Dermis blood vessel endothelial cell (primary cell): ENCODE data around the gene CCNK. TPM values are rescaled to one million over a fixed set of nuclear protein-coding genes. Genes with fewer than 3 reads are reported as not detected.

ENCODE experiments used
- DNase-seq: peaks from one replicate; pipeline ENCODE4 v3.0.0; 2010
- total RNA-seq: library from RNA; depleted of rRNA; stranded (reverse); fragments of >200 nt; gene quantifications from 2 replicates; pipeline ENCODE4 v1.2.3, GENCODE V29; 2014

CCNK gene
- total RNA-seq, 1 donor from 2014 or later: 25.7 TPM

DNA sequence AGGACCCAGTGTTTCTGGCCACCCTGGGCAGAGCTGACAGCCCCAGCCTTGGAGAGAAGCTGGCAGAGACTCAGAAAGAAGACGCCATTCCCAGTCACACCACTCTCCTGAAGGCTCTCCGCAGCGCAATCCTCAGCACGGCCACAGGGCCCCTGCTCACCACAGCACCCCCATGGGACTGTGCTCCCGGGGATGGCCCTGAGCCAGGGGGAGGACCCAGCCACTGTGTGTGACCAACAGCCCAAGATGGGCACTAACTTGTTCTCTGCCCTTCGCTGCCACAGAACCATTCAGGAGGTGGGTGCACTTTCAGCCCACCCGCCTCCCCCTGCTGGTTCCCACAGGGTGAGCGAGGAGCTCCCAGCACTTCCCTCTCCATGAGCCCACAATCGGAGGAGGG is 57.1 kb downstream of the CCNK start:
- DNase-seq: no peak

DNA sequence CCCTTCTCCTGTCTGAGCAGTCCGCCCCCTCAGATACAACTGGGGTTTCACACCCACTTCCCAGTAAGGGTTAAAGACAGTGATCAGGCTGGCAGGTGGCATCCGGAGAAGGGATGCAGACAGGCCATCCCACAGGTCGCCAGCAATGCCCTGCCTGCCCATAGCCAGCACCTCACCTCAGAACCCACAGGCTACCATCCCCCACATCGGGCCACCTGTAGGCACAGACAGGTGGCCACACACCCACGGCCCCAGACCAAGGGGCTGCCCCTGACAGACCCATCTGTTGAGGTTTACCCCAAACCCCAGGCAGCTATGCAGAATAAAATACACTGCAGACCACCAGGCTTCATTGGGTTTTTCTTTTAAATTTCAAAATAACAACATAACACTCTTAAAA is 57.5 kb downstream of the CCNK start:
- DNase-seq: no peak

DNA sequence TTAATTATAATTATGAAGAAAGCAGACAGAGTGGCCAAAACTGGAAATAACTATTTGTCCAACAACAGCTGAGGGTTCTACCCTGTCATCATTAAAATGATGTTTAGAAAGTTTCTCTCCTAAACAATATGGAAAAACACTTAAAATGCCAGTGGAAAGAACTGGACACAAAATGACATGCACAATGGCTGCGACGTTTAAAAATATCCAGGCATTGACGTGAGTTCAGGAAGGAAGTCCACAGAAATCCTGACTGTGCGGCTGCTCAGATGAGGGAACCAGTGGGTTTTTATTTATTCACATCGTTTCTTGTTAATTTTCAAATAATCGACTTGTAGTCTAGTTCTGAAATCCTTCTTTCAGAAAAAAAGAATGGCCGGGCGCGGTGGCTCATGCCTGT is 58.3 kb downstream of the CCNK start:
- peak; percentile 83 for DNase-seq

DNA sequence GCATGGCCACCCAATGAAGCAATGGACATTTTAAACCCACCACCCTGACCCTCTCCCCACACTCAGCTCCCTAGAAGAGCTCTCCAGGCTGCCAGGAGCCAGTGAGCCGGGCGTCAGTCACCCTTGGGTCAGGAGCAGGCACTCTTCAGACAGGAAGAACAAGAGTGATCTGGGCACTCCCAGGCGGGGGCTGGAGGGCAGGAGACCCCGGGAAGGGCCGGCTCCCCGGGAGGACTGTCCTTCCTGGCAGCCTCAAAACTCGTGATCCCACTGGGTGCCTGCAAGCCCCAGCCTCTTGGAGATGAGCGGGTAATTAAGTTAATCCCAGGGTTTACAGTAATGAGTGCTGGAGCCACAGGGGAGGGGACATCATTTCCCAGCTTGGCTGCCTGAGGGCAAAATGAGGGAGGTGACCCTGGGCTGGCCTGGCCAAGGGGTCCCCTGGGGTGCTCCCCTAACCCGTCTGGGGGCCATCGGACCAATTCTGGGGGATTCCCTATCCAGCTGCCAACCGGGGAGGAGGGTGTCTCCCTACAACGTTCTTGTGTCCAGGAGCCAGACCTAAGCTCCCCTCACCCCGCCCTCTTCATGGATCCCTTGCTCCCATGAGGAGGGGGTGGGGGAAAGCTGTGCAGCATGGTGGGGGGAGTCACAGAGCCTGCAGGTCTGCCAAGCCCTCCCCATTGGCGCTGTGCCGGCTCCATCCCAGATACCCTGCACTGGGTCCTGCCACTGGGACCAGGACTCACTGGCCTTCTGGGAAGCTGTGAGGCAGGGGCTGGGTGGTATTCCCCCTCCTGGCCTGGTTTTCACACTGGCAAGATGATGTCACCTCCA is 59.2 kb downstream of the CCNK start:
- DNase-seq: no peak

DNA sequence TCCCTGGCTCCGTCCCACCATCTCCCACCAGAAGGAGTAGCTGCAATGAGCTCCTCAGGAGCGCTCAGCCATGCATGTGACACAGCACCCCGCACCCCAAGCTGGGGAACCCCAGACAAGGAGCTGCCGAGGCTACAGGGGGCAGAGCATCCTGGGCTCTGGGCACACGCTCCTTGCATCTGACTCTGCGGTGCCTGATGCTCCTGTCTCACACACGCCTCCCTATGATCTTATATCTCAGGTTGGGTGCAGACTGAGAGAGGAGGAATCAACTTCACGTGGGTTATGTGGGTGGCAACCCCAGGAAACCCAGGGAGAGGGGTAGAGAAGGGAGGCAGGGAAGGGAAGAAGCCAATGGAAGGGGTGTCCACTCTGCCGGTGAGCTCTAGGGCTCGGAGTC is 60.0 kb downstream of the CCNK start:
- no peak for DNase-seq

DNA sequence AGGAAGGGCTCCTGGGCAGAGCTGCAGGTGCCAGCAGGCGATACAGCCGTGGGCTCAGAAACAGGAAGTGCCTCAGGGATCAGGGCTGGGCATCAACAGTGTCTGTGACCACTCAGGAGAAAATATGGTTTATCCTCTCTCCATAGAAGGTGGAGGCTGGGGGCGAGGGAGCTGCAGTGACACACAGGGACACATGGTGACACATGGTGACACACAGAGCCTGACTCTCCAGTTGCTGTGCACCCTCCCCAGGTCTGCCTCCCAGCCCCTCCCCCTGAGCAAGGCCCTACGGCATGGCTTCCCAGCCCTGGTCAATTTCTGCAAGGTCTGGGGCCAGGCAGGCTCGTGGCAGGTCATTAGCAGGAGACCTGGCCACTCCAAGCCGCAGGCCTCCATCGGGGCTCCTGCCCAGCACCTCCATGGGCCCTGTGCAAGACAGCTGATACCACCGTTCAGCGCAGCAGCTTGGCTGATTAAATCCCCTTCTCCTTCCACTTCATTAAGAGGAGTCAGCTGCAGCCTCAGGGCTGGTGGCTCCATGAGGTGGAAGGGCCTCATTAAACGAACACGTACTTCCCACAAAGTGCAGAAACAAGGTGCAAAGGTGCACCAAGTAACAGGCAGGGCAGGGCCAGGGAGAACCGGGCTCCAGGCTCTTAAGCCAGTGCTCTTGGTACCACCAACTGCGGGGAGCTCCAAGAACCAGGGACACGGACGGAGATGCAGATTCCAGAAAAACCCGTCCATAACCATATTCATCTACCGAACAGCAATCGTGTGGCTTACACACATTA is 60.7 kb downstream of the CCNK start:
- peak; percentile 50 for DNase-seq

DNA sequence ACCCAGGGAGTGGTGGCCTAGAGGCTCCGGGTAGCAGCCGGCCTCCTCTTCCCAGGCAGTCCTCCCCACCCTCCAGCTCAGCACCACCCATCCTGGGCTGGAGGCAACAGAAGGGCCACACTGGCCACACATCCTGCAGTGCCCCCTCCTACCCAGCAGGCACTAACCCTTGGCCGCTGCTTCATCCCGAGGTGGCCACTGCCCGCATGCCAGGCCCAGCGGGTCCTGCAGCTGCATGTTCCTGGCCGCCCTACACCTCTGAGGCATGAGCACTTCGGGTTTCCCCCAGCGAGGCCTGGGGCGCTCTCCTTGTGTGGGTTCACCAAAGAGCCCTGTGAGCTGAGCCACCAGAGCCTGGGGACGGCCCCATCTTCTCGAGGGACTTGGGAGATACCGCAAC is 61.4 kb downstream of the CCNK start:
- DNase-seq: no peak

DNA sequence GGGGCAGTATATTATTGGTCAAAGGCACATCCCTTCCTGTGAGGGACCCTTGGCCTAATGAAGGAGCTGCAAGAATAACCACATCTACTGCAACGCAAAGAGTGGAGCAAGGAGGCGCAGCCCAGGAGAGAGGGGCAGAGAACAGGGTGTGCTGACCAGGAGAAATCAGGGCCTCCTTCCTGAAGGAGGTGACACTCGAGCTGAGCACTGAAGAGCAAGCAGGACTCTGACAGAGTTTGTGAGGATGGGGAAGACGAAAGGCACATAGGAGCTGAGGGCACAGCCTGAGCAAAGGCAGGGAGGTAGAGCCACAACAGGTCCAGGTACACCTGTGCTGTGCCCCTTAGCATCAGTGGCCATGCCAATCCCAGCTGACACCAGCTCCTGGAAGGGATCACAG is 62.2 kb downstream of the CCNK start:
- no peak for DNase-seq

DNA sequence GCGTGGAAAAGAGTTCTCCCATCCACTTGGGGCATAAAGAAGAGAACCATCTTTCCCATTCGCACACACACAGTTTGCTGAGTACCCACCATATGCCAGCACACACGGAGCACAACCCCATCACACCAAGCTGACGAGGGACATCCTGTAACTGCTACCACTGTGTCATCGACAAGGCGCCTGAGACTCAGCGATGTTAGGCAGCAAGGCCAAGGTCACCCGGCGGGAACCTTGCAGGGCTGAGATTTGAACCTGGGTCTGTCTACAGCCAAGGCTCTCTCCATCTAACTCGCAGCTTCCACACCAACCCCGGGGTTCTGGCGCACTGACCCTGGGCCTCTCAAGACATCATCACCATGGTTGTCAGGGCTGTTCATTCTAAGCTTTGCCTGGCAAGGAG is 62.8 kb downstream of the CCNK start:
- DNase-seq: no peak

DNA sequence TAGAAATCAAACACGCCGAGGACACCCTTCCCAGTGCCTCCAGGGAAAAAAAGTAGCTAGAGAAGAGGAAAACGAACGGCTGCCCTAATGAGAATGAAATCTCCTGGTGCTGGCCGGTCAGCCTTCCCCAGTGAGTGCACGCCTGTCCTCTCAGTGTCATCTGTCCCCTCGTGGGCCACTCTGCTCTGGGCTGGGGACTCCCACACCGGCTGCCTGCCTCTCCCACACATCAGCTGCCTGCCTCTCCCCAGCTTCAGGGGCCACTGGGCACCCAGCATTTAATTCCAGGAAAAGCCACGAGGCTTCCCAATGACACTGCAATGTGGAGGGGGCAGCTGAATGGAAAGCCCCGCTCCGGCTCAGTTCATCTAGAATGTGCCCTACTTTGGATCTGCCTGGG is 63.8 kb downstream of the CCNK start:
- DNase-seq: no peak

DNA sequence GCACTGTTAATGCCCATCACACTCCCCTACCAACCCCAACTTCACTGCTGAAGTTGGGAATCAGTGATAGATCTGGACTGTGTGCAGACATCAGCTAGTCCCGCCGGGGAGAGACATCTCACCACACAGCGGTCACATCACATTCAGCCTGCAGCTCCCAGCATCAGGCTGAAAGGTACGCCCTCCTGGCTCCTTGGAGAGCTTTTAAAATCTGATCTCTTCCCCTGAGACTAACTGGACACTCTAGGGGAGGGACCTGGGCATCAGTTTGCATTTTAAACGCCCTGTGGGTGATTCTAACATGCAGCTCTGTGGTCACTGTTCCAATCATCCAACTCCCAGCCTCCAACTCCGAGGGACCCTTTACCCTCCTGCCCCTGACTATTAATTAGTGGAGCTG is 64.4 kb downstream of the CCNK start:
- no peak for DNase-seq

DNA sequence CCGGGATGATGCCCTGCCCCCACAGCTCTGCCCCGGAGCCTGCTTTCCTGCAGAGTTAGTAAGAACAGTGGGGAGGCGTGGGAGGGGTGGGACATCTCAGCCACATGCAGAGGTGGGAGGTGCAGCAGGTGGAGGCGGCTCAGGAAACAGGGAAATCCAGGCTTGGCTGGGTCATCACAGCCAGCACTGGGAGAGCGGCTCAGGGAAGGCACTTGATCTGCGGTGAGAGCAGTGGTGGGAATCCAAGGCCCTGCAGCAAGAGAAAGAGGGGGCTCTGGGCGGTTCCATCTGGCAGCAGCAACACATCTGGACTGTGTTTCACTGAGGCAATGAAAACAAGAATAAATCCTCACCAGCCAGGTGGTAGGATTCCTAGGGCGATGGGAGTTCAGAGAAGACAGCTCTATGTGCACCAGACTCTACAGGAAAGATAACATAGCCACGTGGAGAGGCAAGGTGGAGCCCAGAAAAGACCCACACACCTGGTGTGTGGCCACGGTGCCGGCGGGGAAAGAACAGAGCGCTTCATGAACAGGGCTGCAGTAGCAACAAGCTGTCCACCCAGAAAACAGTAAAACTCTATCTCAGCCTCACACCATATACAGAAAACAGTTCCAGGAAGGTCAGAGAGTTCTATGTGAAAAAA is 65.1 kb downstream of the CCNK start:
- no peak for DNase-seq

DNA sequence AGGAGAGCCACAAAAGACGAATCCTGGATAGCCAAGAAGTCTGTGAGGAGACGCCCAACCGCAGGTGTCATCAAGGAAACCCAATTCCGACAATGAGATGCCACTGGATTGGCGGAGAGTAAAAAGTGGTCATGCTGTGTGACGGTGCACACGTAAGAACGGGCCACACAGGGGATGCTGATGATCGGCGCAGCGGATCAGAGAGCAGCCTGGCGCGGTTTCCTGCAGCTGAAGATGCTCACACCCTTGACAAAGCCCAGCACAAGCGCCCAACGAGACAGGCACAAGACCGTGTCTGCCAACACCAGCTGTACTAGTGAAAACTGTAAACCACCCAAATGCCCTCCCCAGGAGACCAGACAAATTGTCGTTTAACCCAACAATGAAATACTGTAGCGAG is 67.0 kb downstream of the CCNK start:
- DNase-seq: no peak

DNA sequence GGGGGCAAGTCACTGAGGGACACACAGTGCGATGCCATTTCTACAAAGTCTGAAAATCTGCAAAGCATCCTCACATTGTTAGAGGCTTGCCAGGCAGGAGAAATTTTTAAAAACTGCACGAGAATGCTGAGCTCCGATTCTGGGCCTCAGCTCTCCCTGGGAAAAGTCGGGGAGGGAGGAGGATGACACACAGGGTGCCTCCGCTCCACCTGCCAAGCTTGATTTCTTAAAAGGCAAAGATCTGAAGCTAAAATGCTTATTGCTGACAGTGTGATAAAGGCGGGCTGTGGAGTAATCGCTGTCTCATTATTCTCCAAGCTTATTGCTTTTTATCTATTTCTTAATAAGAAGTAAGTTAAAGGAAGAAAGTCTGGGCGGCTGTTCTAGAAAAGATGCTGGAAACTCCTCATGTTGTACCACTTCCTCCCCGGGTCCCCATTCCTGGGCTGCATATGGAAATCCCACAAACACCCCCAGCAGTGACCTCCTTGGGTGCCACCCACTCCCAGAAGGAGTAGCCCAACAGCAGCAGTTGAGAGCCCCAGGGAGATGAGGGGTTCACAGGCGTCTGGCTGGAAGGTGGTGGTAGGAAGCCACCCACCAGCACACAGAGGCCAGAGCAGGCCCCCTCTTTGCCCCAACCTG is 67.8 kb downstream of the CCNK start:
- DNase-seq: no peak

DNA sequence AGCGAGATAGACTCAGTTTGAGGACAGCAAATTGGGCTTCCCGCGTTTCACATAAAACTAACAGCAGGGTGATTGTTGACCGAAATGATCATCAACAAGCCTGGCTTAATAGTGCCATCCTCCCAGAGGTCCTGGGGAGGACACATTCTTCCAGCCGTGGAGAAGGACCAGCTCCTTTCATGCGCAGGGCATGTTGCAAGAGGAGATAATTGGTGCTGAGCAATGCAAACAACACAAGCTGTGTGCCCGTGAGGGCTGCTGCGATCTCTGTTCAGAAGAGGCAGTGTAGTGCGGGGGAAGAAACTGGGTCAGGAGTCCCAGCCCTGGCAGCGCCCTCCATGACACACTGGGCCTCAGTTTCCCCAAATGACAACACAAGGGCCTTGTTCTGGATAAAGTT is 68.5 kb downstream of the CCNK start:
- DNase-seq: no peak

DNA sequence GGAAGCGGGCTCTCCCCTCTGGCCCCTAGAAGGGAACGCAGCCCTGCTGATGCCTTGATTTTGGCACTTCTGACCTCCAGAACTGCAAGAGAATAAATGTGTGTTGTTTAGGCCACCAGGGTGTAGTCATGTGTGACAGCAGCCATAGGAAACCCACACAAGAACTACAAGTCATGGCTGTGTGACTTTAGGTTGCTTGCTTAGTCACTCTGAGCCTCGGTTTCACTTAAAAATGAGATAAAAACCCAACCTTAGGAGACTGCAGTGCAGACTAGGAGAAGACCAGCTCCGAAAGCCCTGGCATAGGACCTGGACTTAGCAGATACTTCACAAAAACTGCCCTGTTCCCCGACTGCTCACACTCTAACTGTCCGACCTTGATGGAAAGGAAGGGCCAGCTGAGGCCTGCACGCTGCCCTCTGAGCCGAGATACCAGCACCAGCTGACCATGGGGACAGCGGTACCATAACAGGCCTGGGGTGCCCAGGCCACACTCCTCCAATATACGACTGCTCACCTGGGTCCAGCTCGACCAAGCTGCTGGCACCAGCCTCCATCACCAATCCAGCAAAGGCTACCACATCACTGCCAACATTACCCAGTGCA is 69.3 kb downstream of the CCNK start:
- DNase-seq: no peak

DNA sequence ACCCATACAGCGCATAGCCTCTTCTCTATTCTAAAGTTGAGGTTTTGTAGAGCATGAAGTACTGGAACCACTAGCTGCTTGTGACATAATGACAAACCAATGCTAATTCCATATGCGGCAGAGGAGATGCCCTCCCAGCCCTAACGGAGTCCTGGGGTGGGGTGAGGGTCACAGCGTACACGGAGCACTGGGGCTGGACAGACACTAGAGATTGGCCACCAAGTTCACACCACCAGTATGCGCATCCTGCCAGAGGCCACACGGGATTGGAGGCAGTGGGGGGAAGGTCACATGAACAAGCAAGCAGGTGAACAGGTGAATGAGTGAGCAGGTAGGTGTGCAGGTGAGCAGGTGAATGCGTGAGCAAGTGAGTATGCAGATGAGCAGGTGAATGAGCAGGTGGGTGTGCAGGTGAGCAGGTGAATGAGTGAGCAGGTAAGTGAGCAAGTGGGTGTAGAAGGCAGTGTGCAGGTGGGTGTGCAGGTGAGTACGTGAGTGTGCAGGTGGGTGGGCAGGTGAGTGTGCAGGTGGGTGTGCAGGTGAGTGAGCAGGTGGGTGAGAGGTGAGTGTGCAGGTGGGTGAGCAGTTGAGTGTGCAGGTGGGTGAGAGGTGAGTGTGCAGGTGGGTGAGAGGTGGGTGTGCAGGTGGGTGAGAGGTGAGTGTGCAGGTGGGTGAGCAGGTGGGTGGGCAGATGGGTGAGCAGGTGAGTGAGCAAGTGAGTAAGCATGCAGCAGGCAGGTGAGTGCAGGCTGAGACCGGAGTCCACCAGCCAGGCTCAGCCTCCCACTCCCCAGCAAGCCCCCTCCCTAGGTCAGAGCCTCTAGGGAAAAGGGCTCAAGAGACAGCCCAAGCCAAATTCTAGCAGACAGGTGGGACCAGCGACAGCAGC is 70.1 kb downstream of the CCNK start:
- no peak for DNase-seq

DNA sequence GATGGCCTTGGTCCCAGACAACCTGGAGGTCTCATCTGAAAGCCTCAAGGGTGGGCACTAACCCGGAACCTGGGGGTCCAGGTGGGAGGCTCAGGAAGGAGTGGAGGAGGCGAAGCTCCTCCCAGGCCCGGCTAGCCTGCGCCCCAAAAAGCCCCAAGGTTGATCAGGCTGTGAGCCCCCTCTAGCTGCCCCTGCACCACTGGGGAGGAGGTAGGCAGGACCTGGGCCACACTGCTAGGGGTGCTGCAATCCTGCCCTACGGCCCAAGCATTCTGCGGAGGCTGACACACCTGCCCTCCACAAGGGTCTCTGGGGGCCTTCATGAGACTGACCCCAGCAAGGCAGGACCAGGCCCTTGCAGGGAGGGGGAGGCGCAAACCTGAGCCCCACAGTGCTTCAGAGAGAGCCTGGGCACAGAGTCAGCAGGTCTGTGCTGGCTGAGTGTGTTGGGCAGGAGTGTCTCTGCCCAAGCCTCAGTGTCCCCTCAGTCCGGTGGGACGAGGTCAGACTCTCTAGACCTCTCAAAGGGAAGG is 70.9 kb downstream of the CCNK start:
- DNase-seq: no peak

DNA sequence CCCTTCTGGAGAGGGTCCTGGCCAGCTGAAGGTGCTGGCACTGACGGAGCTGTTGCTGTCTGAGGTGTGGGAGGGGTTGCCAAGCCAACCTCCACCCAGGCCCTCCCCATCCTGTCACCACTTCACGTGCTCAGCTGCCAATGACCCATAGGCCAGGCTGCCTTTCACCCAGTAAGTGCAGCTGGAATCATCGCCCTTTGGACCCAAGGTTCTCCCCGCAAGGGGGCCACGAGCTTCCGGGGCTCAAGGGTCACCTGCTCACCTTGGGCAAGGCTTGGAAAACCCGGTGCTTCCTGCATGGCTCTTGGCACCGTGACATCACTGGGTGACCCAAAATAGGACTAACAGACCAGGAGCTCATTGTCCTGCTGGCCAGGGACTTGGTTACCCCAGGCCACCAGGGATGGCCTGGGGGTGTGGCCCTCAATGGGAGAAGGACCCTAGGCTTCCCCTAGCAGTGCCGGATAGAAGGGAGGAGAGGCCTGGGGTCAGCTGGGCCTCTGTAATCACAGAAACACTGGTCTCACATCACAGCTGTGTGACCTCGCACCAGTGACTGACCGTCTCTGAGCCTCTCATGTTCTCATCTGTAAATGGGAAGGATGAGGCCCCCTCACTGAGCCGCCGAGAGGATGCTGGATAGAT is 71.5 kb downstream of the CCNK start:
- no peak for DNase-seq

DNA sequence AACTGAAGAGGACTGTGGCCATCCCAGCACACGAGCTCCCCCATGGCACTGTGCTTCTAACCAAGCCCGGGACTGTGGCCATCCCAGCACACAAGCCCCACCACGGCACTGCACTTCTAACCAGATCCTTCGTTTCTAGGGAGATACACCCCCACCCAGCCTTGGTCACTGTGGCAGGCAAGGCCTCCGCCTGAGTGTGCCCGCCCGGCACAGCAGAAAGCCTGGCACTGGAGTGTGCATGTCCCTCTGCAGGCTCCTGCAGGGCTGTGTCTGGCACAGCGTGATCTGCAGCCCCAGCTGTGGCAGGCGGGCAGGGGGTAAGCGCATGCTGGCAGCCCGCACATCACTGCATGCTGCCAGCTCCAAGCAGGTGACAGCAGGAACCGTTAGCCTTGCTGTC is 73.0 kb downstream of the CCNK start:
- DNase-seq: no peak
